Fibroblast of lung (primary cell): Measurements from ENCODE around the gene MPDZ. TPM values are rescaled to one million over a fixed set of nuclear protein-coding genes. Genes with fewer than 3 reads are reported as not detected.

Experiments used
- DNase-seq, 2 donors: peaks; one replicate each; pipeline versions ENCODE4 v3.0.0 to v3.0.0-alpha.2; 2010; ENCODE audit warnings: low read depth in 2 of 2
- H2AFZ ChIP-seq: 2 replicates; pipeline ENCODE4 v1.5.1; 2012; ENCODE audit warnings: low read length, control low read depth, inconsistent platforms
- H3K27ac ChIP-seq: 2 replicates; pipeline ENCODE4 v1.5.1; 2011; ENCODE audit warnings: low read length, control low read depth; ENCODE audit not compliant: insufficient read depth
- H3K27me3 ChIP-seq: 2 replicates; pipeline ENCODE4 v1.5.1; 2011; ENCODE audit warnings: mild to moderate bottlenecking, low read length; ENCODE audit not compliant: control insufficient read depth, insufficient read depth
- H3K36me3 ChIP-seq: 2 replicates; pipeline ENCODE4 v1.5.1; 2011; ENCODE audit warnings: low read length; ENCODE audit not compliant: control insufficient read depth, insufficient read depth
- H3K4me1 ChIP-seq: 2 replicates; pipeline ENCODE4 v1.5.1; 2011; ENCODE audit warnings: low read length; ENCODE audit not compliant: control insufficient read depth, insufficient read depth; ENCODE audit errors: extremely low read depth
- H3K4me2 ChIP-seq: 2 replicates; pipeline ENCODE4 v1.5.1; 2011; ENCODE audit warnings: low read length, control low read depth; ENCODE audit not compliant: insufficient read depth; ENCODE audit errors: extremely low read depth
- H3K4me3 ChIP-seq, 4 experiments: fragments of 200-600 bp in 1 of 4; sonication (generic) in 1 of 4; replicated peaks in 1 of 4; 2 replicates each; pipeline ENCODE4 v1.5.1; 2011 to 2016; ENCODE audit warnings: low read length in 4 of 4, low read depth in 3 of 4, mild to moderate bottlenecking in 3 of 4, control low read depth in 2 of 4, inconsistent platforms in 1 of 4, mixed read lengths in 1 of 4; ENCODE audit not compliant: insufficient read depth in 1 of 4; ENCODE audit errors: control extremely low read depth in 1 of 4
- H3K79me2 ChIP-seq: 2 replicates; pipeline ENCODE4 v1.5.1; 2012; ENCODE audit warnings: mild to moderate bottlenecking, low read length, inconsistent platforms; ENCODE audit not compliant: control insufficient read depth, insufficient read depth
- H3K9ac ChIP-seq: 2 replicates; pipeline ENCODE4 v1.5.1; 2011; ENCODE audit warnings: mild to moderate bottlenecking, low read length, control low read depth; ENCODE audit not compliant: insufficient read depth
- H3K9me3 ChIP-seq: 2 replicates; pipeline ENCODE4 v1.5.1; 2012; ENCODE audit warnings: low read depth, low read length; ENCODE audit not compliant: control insufficient read depth, insufficient read depth
- H4K20me1 ChIP-seq: 2 replicates; pipeline ENCODE4 v1.5.1; 2011; ENCODE audit warnings: low read length; ENCODE audit not compliant: control insufficient read depth, insufficient read depth; ENCODE audit errors: extremely low read depth
- EZH2 ChIP-seq: IDR thresholded peaks from 2 replicates; pipeline ENCODE4 v1.5.1; 2012; ENCODE audit warnings: low read length, control low read depth, mild to moderate bottlenecking; ENCODE audit errors: missing control alignments
- polyA plus RNA-seq, 2 donors: library from polyadenylated mRNA; depleted of rRNA in 1 of 2; stranded (reverse) in 1 of 2; unstranded in 1 of 2; fragments of >200 nt; gene quantifications; 2 replicates each; pipeline ENCODE4 v1.2.1, GENCODE V29; 2011 to 2012; ENCODE audit warnings: missing spikeins in 1 of 2
- total RNA-seq: library from RNA; depleted of rRNA; stranded (reverse); fragments of >200 nt; gene quantifications from 2 replicates; pipeline ENCODE4 v1.2.1, GENCODE V29; 2014
- TF ChIP-seq, protein P1 (sequence below), 2 donors: IDR thresholded peaks in 1 of 2; conservative IDR thresholded peaks in 1 of 2; 1 replicate in 1 of 2; 2 replicates in 1 of 2; pipeline ENCODE4 v1.5.1; 2011 to 2012; ENCODE audit warnings: low read length in 2 of 2, control low read depth in 1 of 2, inconsistent platforms in 1 of 2, low read depth in 1 of 2, mild to moderate bottlenecking in 1 of 2

MPDZ gene
- total and polyA plus RNA-seq, 2 donors (not counting 1 experiment from before 2014, with no cell fraction given): 28.9 to 66.9 TPM

- Histone ChIP-seq H3K27ac (no peak overlapping the region), H3K9ac (no peak overlapping the region), H3K9me3 (no peaks in the 10 kb centered on the region), H3K36me3 (no peaks in the 10 kb centered on the region), H2AFZ (no peak overlapping the region), H3K4me1 (peaks cover 2% of the 10 kb centered on the region), H3K79me2 (peaks cover 6% of the 10 kb centered on the region), H3K4me2 (peak overlapping the region; percentile 29), H3K4me3 (no peak overlapping the region), H4K20me1 (no peaks in the 10 kb centered on the region), H3K27me3 (no peaks in the 10 kb centered on the region)
- peak; percentile 80 to 96 for DNase-seq
- no peak for TF ChIP-seq EZH2
- TF ChIP-seq, protein P1, sequence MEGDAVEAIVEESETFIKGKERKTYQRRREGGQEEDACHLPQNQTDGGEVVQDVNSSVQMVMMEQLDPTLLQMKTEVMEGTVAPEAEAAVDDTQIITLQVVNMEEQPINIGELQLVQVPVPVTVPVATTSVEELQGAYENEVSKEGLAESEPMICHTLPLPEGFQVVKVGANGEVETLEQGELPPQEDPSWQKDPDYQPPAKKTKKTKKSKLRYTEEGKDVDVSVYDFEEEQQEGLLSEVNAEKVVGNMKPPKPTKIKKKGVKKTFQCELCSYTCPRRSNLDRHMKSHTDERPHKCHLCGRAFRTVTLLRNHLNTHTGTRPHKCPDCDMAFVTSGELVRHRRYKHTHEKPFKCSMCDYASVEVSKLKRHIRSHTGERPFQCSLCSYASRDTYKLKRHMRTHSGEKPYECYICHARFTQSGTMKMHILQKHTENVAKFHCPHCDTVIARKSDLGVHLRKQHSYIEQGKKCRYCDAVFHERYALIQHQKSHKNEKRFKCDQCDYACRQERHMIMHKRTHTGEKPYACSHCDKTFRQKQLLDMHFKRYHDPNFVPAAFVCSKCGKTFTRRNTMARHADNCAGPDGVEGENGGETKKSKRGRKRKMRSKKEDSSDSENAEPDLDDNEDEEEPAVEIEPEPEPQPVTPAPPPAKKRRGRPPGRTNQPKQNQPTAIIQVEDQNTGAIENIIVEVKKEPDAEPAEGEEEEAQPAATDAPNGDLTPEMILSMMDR (conservative IDR thresholded peaks at IDR 0.05 in 1 of 2, IDR thresholded peaks at IDR 0.05 in 1 of 2; ENCODE audit: low read depth in 1 of 2, low read length in 2 of 2): no peak
Observed at GRCh38 chr9:13267743-13268142, 11.7 kb downstream of the MPDZ start.

GRCh38 chr9:13266167-13266566, 13.3 kb downstream of the MPDZ start:
- Histone ChIP-seq H3K4me3 (no peak overlapping the region), H3K27ac (no peak overlapping the region), H3K79me2 (peaks cover 4% of the 10 kb centered on the region), H3K4me1 (peaks cover 2% of the 10 kb centered on the region), H3K36me3 (no peaks in the 10 kb centered on the region), H3K4me2 (no peak overlapping the region), H4K20me1 (no peaks in the 10 kb centered on the region), H2AFZ (no peak overlapping the region), H3K9ac (no peak overlapping the region), H3K9me3 (no peaks in the 10 kb centered on the region), H3K27me3 (no peaks in the 10 kb centered on the region)
- TF ChIP-seq, protein P1 (conservative IDR thresholded peaks at IDR 0.05 in 1 of 2, IDR thresholded peaks at IDR 0.05 in 1 of 2; ENCODE audit: low read depth in 1 of 2, low read length in 2 of 2): no peak
- no peak for TF ChIP-seq EZH2
- peak; percentile 53 to 89 for DNase-seq

- Histone ChIP-seq H3K9ac (no peak overlapping the region), H3K36me3 (no peaks in the 10 kb centered on the region), H3K4me2 (no peak overlapping the region), H3K4me1 (peaks cover 2% of the 10 kb centered on the region), H3K27ac (no peak overlapping the region), H3K9me3 (no peaks in the 10 kb centered on the region), H3K79me2 (peaks cover 4% of the 10 kb centered on the region), H2AFZ (no peak overlapping the region), H4K20me1 (no peaks in the 10 kb centered on the region), H3K4me3 (no peak overlapping the region), H3K27me3 (no peaks in the 10 kb centered on the region)
- TF ChIP-seq EZH2: no peak
- DNase-seq: peak in 1 of 2 donors; percentile 81
Observed at GRCh38 chr9:13264788-13265187, 14.7 kb downstream of the MPDZ start.
